Stimulated activated CD8-positive, alpha-beta memory T cell treated with anti-CD3 and anti-CD28 coated beads, Interleukin-12 subunit alpha, Interleukin-12 subunit beta, amount 100 ng/mL, for 1 hour (primary cell): ENCODE measurements around the gene SIRT2.
"Not testable (repeated sequence)": the region's sequence is repeated elsewhere in the genome, so short reads cannot be mapped to it uniquely, and the experiment has no call there.

ENCODE experiments used
- DNase-seq: peaks from one replicate; pipeline ENCODE4 v3.0.0-alpha.2; 2020; ENCODE audit warnings: low read depth

Gene SIRT2

DNA sequence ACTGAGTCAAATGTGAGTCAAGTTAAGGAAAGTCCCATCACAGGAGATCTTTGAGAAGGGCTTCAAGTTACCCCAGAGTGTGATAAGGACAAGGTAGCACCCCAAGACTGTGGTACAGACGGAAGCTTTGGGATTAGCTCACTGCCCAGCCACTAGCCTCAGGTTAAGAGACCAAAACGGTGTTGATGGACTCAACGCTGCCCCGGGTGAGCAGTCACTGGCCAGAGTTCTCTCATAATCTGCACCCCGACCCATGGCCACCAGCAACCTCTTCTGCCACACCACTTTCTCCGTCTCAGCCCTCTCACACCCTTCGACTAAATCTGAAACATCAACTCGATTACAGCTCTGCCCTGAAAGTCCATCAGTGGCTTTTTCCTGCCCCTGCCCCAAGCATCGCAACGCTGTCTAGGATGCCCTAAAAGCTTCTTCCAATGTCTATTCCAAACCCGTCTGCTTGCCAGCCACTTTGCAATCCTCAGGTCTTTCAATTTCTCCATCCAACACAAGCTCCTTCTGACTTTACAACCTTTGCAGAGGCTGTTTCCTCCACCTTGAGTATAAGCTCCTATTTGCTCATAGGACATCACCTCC is 55.2 kb downstream of the SIRT2 start:
- no peak for DNase-seq

DNA sequence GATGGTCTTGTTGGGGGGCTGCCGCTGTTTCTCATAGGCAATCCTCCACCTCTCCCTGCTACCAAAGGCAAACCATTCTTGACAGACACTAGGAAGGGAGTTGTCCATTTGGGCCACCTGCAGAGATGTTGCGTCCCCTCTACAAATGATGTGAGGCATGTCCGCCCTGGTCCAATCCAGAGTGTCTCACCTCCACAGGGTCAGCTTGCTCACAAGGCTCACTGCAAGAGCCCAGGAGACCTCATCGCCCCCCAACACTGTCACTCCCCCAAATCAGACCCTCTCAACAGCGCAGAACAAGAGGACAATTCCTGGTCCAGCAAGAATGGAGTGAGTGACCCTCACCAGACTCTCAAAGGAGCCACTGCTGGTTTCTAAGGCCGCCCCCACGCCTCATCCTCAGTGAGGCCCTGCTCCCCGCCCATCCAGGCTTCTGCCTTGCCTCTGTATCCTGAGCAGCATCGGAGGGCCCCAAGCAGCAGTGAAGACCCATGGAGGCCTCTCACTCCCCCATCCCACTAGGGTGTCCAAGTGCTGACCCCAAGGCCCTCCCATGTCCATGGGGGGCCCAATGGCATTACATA is 56.2 kb downstream of the SIRT2 start:
- DNase-seq = no peak

DNA sequence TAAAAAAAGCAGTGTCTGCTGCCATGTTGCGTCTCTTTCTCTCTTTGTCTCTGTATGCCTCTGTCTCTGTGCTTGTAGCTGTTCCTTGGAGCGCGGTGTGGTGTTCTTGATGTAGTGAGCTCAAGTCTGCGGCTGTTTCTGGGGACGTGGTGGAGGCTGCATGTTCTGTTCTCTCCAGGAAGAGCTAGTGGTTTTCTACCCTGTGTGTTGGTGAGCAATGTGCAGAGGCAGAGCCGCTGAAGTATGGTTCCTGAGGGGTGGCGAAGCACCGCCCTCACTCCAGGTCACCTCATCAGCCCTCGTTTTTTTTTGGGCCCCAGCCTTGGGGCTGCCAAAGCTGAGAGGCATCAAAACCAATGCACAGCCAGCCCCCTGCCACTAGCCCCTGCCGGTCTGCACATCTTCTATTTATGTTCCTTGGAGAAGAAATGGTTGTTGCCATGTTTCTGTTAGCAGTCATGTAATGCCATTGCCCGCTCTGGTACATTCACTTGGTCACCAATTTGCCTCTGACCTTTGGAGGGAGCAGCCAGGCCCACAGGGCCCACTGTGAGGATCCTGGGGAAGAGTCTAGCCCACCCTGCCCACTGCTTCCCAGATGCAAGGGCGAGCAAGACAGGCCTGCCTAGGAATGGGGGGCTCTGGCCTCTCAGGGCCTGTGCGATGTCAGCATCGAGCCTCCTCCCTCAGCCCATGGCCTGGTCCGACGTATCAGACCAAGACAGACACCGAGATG is 56.8 kb downstream of the SIRT2 start:
- peak; percentile 40 for DNase-seq

DNA sequence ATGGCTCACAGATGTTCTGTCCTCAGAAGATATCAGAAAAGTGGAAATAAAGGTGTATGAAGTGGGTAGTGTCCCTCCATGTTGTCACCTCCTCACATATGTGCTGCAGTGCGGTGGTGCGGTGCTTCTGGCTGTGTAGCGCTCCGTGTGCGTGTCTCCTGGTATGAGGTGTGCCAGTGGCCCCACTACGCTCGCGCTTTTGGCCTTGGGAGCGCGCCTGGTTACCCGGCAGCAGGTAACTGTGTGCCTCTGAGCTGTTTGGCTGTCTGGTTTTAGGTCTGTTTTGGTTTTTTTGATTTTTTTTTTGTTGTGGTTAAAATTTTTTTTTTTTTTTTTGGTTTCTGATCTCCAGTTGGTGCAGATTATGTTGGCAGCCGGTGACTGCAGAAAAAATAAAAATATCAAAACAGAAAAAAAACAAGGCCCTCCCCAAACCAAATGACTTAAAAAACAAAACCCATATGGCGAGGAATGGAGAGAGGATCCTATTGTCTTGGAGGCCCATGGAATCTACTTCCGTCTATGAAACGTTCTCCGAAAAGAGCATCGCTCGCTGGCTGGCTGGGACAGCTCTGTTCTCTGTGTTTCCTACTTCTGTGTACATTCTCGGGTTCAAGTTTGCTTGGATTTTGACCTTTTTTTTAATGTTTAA is 57.5 kb downstream of the SIRT2 start:
- DNase-seq = no peak

DNA sequence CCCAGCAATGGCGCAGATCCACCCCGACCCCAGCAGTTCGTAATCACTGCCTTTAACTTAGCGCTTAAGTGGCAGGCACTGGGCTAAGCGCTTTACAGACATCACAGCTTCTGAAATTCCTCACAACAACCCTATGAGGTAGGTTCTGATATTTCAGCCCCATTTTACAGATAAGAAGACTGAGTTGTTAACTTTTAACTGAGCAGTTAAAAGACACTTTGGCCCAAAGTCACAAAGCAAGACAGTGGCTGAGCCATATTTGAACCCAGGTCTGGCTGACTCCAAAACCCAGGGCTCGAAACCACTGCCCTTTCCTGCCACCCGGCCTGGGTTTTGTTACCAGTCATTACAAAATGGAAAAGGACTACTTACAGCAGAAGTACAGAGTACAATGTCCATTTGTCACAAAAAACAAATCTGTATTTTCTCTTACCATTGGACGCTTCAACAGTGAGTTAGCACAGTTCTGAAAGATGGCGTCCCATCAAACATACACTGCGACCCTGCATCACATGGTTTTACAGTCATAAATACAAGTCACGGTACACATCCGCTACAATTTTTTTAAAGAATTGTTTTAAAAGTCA is 58.1 kb downstream of the SIRT2 start:
- DNase-seq = no peak

DNA sequence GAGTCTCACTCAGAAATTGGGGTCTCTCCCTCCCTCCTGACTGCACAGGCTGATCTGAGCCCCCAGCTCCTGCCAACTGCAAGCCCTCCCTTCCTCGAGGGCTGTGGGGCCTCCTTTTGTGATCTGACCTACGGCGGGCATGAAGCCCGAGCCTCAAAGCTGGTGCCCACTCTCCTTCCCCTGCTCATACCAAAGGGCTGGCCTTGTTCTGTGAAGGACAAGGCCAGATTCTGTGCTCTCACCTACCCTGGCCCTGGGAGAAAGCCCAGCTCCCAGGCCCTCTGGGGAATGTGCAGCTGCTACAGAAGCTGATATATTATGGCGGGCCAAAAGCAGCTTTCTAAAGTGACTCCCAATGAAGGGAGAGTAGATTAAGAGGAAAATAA is 58.8 kb downstream of the SIRT2 start:
- DNase-seq = no peak

DNA sequence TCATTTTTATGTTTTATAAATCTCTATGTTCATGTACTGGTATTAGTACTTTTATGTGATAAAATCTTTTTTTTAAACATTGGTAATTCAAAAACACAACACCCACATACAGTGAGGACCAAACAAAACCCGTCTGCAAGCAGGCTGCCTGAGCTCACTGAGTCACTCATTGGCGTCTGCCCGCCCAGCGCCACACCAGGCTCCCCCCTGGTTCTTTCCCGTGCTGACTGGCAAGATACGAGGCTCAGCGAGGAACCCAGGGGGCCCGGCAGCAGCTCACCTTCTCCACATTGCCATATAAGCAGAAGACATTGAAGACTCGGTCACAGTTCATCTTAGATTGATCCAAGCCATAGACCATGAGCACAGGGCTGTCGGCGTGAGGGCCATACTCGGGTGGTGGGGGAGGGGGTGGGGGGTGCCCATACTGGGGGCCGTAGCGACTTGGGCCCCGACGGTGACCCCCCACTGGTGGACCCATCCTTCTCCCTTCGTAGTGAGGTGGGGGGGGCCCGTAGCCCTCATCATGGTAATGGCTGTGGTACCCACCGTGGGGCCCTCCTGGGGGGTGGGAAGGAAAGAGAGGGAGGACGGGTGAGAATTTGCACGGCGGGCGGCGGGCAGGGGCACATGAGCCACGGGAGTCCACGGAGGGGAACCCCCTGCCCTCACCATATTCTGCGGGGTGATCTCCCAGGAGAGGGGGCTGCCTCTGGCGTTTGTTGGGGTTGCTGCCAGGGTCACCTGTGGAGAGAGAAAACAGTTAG is 59.4 kb downstream of the SIRT2 start:
- DNase-seq = no peak

DNA sequence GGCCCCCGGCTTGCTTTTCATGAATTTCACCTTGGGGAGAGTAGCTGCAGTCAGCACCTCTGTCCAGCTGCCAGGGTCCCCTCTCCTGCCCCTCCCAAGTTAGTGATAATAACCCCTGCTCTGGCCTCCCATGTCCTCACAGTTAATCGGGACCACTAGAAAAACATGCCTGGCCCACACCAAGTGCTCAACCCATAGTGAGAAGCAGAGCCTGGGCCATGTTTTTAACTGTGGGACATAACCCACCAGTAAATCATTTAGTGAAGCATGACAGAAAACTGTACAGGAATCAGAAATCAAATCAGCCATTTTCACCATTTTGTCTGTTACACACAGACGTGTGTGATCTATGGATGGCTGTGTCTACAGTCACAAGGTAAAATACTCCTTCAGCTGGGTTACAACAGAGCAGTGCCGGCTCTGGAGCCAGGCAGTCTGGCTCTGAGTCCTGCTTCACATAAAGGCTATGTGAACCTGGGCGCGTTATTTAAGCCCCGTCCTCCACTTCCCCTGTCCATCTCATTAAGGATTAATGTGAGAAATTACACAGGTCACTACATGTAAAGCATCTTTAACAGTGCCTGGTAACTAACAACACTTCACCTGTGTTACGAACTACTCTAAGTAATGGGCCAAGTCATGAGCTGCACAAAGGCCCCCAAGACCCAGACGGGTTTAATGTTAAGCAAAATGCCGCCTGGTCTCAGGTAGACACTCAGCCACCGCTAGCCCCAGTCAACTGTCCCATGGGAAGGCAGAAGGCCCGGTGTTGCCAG is 60.2 kb downstream of the SIRT2 start:
- no peak for DNase-seq

DNA sequence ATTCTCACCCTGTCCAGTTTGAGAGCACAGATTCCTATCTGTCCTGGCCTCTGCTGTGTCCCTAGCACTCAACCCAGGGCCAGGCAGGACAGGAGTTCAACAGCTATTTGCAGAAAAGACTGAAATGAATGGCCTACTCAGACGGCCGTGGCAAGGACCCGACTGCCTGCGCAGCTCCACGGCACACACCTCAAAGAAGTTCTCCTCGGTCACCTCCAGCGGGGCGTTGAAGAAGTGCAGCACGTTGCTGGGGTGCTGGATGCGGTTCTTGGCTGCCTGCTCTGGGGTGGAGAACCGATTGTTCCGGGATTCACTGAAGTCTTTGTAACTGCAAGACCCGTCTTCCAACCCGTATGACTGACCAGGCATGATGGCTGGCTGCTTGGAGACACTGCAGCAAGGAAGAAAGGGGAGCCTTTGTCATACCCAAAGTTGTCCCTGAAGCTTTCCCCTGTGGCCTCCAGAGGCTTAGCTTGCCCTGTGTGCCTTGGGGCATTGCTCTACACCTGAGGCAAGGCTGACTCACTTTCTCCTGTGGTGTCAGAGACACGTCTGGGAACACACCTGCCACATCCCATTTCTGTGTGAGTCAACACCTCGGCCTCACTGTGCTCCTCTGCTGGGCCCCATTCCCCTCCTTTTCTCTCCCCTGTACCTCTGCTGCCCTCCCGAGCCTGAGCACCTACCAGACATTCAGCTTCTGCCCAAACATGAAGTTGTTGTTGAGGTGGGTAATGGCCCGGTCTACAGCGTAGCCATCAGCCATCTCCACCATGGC is 61.0 kb downstream of the SIRT2 start:
- peak; percentile 37 for DNase-seq

DNA sequence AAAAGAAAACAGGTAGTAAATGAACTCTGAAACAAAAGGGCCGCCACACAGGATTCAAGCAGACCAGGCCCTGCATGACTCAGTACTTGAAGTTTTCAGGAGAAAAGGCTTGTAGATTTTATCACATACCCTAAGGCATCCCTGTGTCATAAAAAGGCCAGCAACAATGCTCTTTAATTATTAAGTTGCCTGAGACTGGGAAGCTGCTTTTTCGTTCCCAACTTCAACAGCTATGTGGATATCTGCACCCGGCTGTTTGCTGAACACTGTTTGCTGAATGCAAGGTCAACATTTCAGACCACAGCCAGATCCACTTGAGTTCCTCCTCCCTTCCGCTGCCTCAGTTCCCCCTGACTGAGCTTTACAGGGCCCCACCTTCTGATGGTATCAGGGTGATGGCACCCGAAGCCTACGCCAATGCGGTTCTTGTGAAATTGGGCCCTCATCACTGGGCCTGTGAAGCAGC is 61.7 kb downstream of the SIRT2 start:
- no peak for DNase-seq

DNA sequence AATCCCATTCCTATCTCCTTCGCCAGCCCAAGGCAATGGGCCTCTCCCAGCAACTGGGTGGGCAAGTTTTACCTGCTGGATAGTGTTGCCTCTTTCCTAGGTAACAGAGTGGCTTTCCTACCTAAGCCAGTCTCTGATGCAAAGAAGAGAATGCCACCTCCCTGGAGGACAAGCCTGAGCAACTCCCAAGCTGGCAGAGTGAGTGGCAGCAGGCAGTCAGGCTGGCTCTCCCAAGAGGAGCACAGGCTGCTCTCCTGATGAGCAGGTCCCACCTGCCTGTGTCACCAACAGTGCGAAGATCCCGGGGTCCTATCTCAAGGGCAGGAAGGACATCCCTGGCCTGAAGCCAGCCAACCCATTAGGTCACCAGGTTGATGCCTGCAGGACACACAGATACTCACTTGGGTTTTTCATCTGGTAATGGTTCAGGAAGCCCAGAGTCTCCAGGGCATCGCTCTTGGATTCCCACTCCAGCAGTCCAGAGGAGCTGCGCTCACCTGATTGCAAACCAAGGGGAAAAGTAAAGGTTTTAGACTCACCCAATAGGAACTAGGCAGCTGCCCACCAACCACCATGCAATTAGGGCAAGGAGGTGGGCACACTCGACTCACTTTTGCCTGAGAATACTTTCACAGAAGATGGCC is 62.3 kb downstream of the SIRT2 start:
- DNase-seq = no peak

DNA sequence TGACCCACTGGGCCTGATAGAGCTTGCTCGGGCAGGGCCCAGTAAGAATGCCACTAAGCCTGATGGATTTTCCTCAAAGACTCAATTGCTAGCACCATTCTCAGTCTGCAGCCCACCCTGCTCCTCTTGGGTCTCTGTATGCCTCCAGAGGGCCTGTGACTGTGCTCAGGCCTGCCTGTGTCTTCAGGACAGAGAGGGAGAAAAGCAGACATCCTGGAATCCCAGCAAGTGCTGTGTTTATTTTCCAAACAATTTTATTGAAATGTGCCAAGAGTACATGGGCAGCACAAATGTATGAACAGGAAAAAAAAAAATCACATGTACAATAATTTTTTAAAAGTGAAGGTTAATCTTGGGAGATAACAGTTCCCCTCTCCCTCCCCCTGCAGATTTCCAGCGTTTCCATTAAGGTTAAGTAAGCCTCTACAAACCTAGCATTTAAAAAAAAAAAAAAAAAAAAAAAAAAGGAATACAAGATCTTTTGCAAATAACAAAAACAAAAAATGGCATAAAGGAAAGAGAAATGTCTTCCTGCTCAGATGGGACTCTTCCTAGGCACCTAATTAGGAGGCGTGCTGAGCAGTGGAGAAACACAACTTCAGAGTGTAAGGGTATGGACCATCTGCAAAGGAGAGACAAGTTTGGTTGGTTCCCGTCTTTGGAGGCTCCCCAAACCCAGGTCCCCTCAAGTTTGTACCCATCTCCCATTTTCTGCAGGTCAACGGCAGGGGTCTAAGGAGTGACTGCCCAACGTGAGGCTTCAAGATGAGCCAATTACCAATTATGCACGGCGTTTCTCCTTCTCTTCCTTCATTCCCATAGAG is 63.0 kb downstream of the SIRT2 start:
- DNase-seq = no peak

DNA sequence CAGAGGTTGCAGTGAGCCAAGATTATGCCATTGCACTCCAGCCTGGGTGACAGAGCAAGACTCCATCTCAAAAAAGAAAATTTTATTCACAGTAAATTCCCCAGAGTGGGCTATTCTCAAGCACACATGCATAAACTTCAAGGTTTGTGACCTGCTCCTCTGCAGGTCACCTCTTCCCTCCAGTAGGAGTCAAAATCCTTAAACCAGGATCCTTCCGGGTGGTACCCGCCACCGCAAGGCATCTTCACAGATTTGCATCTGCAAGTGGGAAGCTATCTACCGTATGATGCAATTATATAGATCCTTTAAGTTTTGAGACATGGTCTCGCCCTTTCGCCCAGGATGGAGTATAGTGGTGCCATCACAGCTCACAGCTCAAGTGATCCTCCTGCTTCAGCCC is 64.8 kb downstream of the SIRT2 start:
- DNase-seq = no peak

DNA sequence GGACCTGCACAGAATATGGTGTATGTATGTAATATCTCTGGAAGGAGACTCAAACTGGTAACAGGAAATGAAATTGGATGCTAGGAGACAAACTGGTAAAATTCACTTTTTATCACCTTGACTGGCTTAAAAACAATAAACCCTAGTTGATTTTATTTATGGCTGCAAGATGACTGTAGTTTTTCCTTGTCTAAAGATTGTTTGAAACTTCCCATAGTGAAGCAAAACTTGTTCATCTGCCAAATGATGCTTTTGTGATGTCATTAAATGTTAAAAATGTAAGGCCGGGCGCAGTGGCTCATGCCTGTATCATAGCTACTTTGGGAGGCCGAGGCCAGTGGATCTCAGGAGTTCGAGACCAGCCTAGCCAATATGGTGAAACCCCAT is 65.3 kb downstream of the SIRT2 start:
- no peak for DNase-seq

DNA sequence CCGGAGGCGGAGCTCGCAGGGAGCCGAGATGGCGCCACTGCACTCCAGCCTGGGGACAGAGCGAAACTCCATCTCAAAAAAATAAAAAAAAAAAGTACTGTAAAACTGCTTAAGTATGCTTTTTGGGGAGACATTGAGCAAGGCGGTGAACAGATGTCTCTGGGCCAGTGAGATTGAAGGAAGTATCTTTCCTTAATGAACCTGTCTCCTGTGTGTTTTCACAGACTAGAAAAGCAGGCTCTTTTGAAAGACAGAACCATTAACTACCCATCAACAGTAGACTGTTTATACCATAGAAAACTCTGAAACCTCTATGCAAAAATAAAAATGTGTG is 66.4 kb downstream of the SIRT2 start:
- no peak for DNase-seq

DNA sequence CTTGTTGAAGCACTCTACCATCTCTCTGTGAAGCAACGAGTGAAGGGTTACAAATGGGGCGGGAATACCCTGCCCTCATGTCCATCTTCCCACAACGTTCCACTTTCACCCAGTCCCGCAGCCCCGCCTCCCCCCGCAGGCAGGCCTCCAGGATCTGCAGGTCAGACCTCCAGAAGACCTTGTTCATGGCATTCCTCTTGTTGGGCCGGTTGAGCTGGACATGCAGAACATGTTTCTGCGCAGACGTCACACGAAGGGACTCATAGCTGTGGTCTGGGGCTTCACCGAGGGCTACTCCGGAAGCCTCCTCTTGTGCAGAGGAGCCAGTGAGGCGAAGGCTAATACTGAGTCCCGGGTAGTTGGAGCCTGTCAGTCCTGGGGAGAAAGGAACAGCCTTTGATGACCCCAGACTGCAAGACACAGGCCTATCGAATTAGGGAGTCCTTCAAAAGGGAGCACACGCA is 68.2 kb downstream of the SIRT2 start:
- DNase-seq = no peak

DNA sequence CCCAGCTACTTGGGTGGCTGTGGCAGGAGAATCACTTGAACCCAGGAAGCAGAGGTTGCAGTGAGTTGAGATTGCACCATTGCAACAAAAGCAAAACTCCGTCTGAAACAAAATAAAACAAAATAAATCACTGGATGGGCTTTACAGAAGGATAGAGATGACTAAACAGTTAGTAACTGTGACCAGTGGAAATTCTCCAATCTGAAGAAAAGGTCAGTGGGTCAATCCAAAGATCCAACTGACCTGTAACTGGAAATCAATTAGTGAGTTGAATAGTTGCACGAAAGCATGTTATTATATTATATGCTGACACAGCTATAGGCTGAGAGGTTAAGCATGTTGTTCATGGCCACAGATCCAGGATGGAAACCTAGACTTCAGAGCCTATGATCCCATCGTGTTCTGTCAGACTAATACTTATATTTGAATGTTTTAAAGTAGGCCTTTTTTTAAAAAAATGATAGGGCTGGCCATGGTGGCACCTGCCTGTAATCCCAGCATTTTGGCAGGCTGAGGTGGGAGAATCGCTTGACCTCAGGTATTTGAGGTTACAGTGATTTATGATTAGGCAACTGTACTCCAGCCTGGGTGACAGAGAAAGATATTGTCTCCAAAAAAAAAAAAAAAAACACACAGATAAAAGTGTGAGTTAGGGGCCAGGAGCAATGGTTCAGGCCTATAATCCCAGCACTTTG is 69.2 kb downstream of the SIRT2 start:
- DNase-seq = no peak

DNA sequence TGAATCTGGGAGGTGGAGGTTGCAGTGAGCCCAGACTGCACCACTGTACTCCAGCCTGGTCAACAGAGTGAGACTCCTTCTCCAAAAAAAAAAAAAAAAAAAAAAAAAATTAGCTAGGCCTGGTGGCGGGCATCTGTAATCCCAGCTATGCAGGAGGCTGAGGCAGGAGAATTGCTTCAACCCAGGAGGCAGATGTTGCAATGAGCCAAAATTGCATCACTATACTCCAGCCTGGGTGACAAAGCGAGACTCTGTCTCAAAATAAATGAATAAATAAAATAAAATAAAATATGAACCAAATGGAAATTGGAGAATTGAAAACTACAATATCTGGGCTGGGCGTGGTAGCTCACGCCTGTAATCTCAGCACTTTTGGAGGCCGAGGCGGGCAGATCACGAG is 70.2 kb downstream of the SIRT2 start:
- not testable (repeated sequence) for DNase-seq
